Astrocyte of the spinal cord (primary cell): ENCODE data around the gene INPP1.

Experiments used
- DNase-seq: peaks from one replicate; pipeline ENCODE4 v3.0.0; 2011; ENCODE audit warnings: low read depth, low spot score
- H3K4me3 ChIP-seq: 2 replicates; pipeline ENCODE4 v1.5.1; 2011; ENCODE audit warnings: low read depth, mild to moderate bottlenecking, low read length, moderate library complexity
- CTCF ChIP-seq: IDR thresholded peaks from 2 replicates; pipeline ENCODE4 v1.5.1; 2012; ENCODE audit warnings: low read depth, mild to moderate bottlenecking, low read length, inconsistent platforms
- in situ Hi-C: cut with HindIII; loops from 2 replicates; pipeline ENCODE4 v1.10.0; 2017; ENCODE audit warnings: low sequenced_read_pairs

The INPP1 gene

GRCh38 chr2:190320696-190321095, 22.7 kb upstream of the INPP1 start:
- in situ Hi-C loops = no loop called here
- no peak for DNase-seq
- TF ChIP-seq CTCF = no peak
- no peak overlapping the region for H3K4me3 ChIP-seq

- DNase-seq = no peak
- no peak overlapping the region for H3K4me3 ChIP-seq
- in situ Hi-C loops = no loop called here
- TF ChIP-seq CTCF = no peak
Observed at GRCh38 chr2:190323406-190323805, 20.0 kb upstream of the INPP1 start.

DNA sequence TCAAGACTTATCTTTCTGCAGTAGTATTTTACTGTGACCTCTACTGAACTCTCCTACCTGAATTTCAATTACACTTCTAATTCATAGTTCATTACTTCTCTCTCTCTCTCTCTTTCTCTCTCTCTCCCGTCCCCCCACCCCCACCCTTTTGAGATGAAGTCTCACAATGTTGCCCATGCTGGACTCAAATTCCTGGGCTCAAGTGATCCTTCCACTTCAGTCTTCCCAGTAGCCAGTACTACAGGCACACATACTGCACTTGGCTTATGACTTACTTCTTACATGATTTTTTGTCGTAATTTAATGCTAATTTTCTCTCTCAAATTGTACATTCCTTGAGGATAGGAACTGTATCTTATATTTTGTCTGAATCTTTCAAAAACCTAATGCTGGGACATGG, 17.8 kb upstream of the INPP1 start:
- no peak overlapping the region for H3K4me3 ChIP-seq
- TF ChIP-seq CTCF = no peak
- in situ Hi-C loops = no loop called here
- no peak for DNase-seq

- in situ Hi-C loops = no loop called here
- no peak overlapping the region for H3K4me3 ChIP-seq
- no peak for DNase-seq
- no peak for TF ChIP-seq CTCF
Observed at GRCh38 chr2:190327867-190328572, 15.4 kb upstream of the INPP1 start.

GRCh38 chr2:190328573-190329147, 14.7 kb upstream of the INPP1 start:
- in situ Hi-C loops = no loop called here

GRCh38 chr2:190333395-190333794, 10.0 kb upstream of the INPP1 start:
- DNase-seq = no peak
- H3K4me3 ChIP-seq = no peak overlapping the region
- in situ Hi-C loops = no loop called here
- no peak for TF ChIP-seq CTCF

More at GRCh38 chr2:190328573-190329147, 14.7 kb upstream of the INPP1 start:
- H3K4me3 ChIP-seq = no peak overlapping the region
- peak; percentile 13 for DNase-seq
- peak; percentile 21 for TF ChIP-seq CTCF
